Duodenal mucosa (tissue), 2 donors: ENCODE results near the gene DUSP10.

ENCODE experiments used
- H3K27ac ChIP-seq: one replicate; pipeline ENCODE4 v1.7.0; 2013; ENCODE audit warnings: low read depth, low read length
- H3K27me3 ChIP-seq, 2 donors: one replicate each; pipeline ENCODE4 v1.7.0; 2013; ENCODE audit warnings: low read length in 2 of 2, control low read depth in 1 of 2; ENCODE audit not compliant: insufficient read depth in 2 of 2, control insufficient read depth in 1 of 2
- H3K36me3 ChIP-seq, 2 donors: one replicate each; pipeline ENCODE4 v1.7.0; 2013; ENCODE audit warnings: low read length in 2 of 2, control low read depth in 1 of 2; ENCODE audit not compliant: insufficient read depth in 2 of 2, control insufficient read depth in 1 of 2
- H3K4me1 ChIP-seq, 2 donors: one replicate each; pipeline ENCODE4 v1.7.0; 2013; ENCODE audit warnings: low read length in 2 of 2, control low read depth in 1 of 2; ENCODE audit not compliant: insufficient read depth in 2 of 2, control insufficient read depth in 1 of 2
- H3K4me3 ChIP-seq, 2 donors: one replicate each; pipeline ENCODE4 v1.7.0; 2013; ENCODE audit warnings: low read length in 2 of 2, low read depth in 1 of 2
- H3K9ac ChIP-seq, 2 donors: one replicate each; pipeline ENCODE4 v1.7.0; 2013; ENCODE audit warnings: low read length in 2 of 2, low read depth in 1 of 2
- H3K9me3 ChIP-seq, 2 donors: one replicate each; pipeline ENCODE4 v1.7.0; 2013; ENCODE audit warnings: low read length in 2 of 2, control low read depth in 1 of 2; ENCODE audit not compliant: control insufficient read depth in 1 of 2

Gene DUSP10

GRCh38 chr1:221735999-221736398, 5.9 kb downstream of the DUSP10 start:
- Histone ChIP-seq H3K36me3 (no peaks in the 10 kb centered on the region), H3K9ac (no peak overlapping the region), H3K9me3 (no peaks in the 10 kb centered on the region), H3K27ac (no peak overlapping the region), H3K4me3 (no peak overlapping the region), H3K4me1 (peaks cover 10 to 13% of the 10 kb centered on the region in 2 donors), H3K27me3 (no peaks in the 10 kb centered on the region)

GRCh38 chr1:221734187-221734586, 7.7 kb downstream of the DUSP10 start:
- Histone ChIP-seq H3K9me3 (no peaks in the 10 kb centered on the region), H3K27ac (no peak overlapping the region), H3K9ac (no peak overlapping the region), H3K36me3 (no peaks in the 10 kb centered on the region), H3K27me3 (no peaks in the 10 kb centered on the region), H3K4me1 (no peaks in the 10 kb centered on the region), H3K4me3 (no peak overlapping the region)

- Histone ChIP-seq H3K4me3 (no peak overlapping the region), H3K9ac (no peak overlapping the region), H3K36me3 (no peaks in the 10 kb centered on the region), H3K4me1 (no peaks in the 10 kb centered on the region), H3K27ac (no peak overlapping the region), H3K9me3 (no peaks in the 10 kb centered on the region), H3K27me3 (no peaks in the 10 kb centered on the region)
Observed at GRCh38 chr1:221732052-221732451, 9.8 kb downstream of the DUSP10 start.

GRCh38 chr1:221729771-221730330, 12.0 kb downstream of the DUSP10 start:
- H3K9ac ChIP-seq, result no peak overlapping the region
- H3K4me3 ChIP-seq, result no peak overlapping the region
- peaks cover 6 to 13% of the 10 kb centered on the region in 2 donors for H3K4me1 ChIP-seq
- H3K27me3 ChIP-seq, result no peaks in the 10 kb centered on the region
- H3K36me3 ChIP-seq, result no peaks in the 10 kb centered on the region
- no peaks in the 10 kb centered on the region for H3K9me3 ChIP-seq
- no peak overlapping the region for H3K27ac ChIP-seq

GRCh38 chr1:221728037-221728505, 13.8 kb downstream of the DUSP10 start:
- Histone ChIP-seq H3K27me3 (no peaks in the 10 kb centered on the region), H3K9me3 (peaks cover 0 to 9% of the 10 kb centered on the region in 2 donors), H3K27ac (no peak overlapping the region), H3K4me3 (no peak overlapping the region), H3K36me3 (no peaks in the 10 kb centered on the region), H3K9ac (no peak overlapping the region), H3K4me1 (peaks cover 6 to 15% of the 10 kb centered on the region in 2 donors)

- Histone ChIP-seq H3K4me1 (peaks cover 6 to 15% of the 10 kb centered on the region in 2 donors), H3K4me3 (no peak overlapping the region), H3K36me3 (no peaks in the 10 kb centered on the region), H3K9me3 (peaks cover 0 to 9% of the 10 kb centered on the region in 2 donors), H3K27ac (no peak overlapping the region), H3K27me3 (no peaks in the 10 kb centered on the region), H3K9ac (no peak overlapping the region)
Observed at GRCh38 chr1:221727146-221728036, 14.5 kb downstream of the DUSP10 start.

GRCh38 chr1:221725735-221726672, 15.9 kb downstream of the DUSP10 start:
- Histone ChIP-seq H3K4me3 (no peak overlapping the region), H3K27me3 (no peaks in the 10 kb centered on the region), H3K36me3 (no peaks in the 10 kb centered on the region), H3K9me3 (peaks cover 0 to 9% of the 10 kb centered on the region in 2 donors), H3K27ac (no peak overlapping the region), H3K9ac (no peak overlapping the region), H3K4me1 (peaks cover 6 to 15% of the 10 kb centered on the region in 2 donors)

GRCh38 chr1:221724931-221725605, 16.8 kb downstream of the DUSP10 start:
- Histone ChIP-seq H3K36me3 (no peaks in the 10 kb centered on the region), H3K4me1 (peaks cover 6 to 15% of the 10 kb centered on the region in 2 donors), H3K9me3 (peaks cover 0 to 9% of the 10 kb centered on the region in 2 donors), H3K27ac (no peak overlapping the region), H3K27me3 (no peaks in the 10 kb centered on the region), H3K9ac (no peak overlapping the region), H3K4me3 (no peak overlapping the region)

- H3K9me3 ChIP-seq, result peaks cover 0 to 9% of the 10 kb centered on the region in 2 donors
- H3K4me1 ChIP-seq, result peaks cover 6 to 23% of the 10 kb centered on the region in 2 donors
- H3K27ac ChIP-seq, result no peak overlapping the region
- no peaks in the 10 kb centered on the region for H3K36me3 ChIP-seq
- no peak overlapping the region for H3K9ac ChIP-seq
- H3K4me3 ChIP-seq, result no peak overlapping the region
- H3K27me3 ChIP-seq, result no peaks in the 10 kb centered on the region
Observed at GRCh38 chr1:221723848-221724236, 18.0 kb downstream of the DUSP10 start.
